HUDEP-2 (cell line): ENCODE results near the gene RPGRIP1L.
"Not testable (repeated sequence)": the region's sequence is repeated elsewhere in the genome, so short reads cannot be mapped to it uniquely, and the experiment has no call there.

Source experiments
- DNase-seq, 76 experiments: peaks; one replicate each; lab custom pipeline; 2025; ENCODE audit not compliant: unreplicated experiment in 76 of 76; lab: John Stamatoyannopoulos, UW

Gene RPGRIP1L

GRCh38 chr16:53713403-53714204 is 9.9 kb upstream of the RPGRIP1L start:
- DNase-seq = no peak

- no peak for DNase-seq
These were observed 8.4 kb upstream of the RPGRIP1L start for GRCh38 chr16:53712065-53712464.

- no peak for DNase-seq
These were observed 7.7 kb upstream of the RPGRIP1L start for GRCh38 chr16:53711390-53711789.

- no peak for DNase-seq
These were observed 4.8 kb upstream of the RPGRIP1L start for GRCh38 chr16:53708490-53708889.

- DNase-seq = no peak
These were observed 4.0 kb upstream of the RPGRIP1L start for GRCh38 chr16:53707671-53708070.

- no peak for DNase-seq
These were observed 770 bp upstream of the RPGRIP1L start for GRCh38 chr16:53704445-53704813.

GRCh38 chr16:53698271-53698670 is 5.4 kb downstream of the RPGRIP1L start:
- not testable (repeated sequence) for DNase-seq

GRCh38 chr16:53695070-53695469 is 8.6 kb downstream of the RPGRIP1L start:
- DNase-seq = no peak

GRCh38 chr16:53693320-53693719 is 10.3 kb downstream of the RPGRIP1L start:
- no peak for DNase-seq

- peak in 1 of 76 experiments; percentile 7 for DNase-seq
These were observed 11.5 kb downstream of the RPGRIP1L start for GRCh38 chr16:53692146-53692545.

GRCh38 chr16:53690771-53691170 is 12.9 kb downstream of the RPGRIP1L start:
- no peak for DNase-seq

- no peak for DNase-seq
These were observed 14.0 kb downstream of the RPGRIP1L start for GRCh38 chr16:53689636-53690035.

- no peak for DNase-seq
These were observed 16.9 kb downstream of the RPGRIP1L start for GRCh38 chr16:53686710-53687109.

GRCh38 chr16:53685334-53685733 is 18.3 kb downstream of the RPGRIP1L start:
- not testable (repeated sequence) for DNase-seq

GRCh38 chr16:53681354-53681753 is 22.3 kb downstream of the RPGRIP1L start:
- DNase-seq = no peak

GRCh38 chr16:53680756-53681155 is 22.9 kb downstream of the RPGRIP1L start:
- DNase-seq = no peak

- DNase-seq = no peak
These were observed 24.8 kb downstream of the RPGRIP1L start for GRCh38 chr16:53678756-53679343.

- DNase-seq = no peak
These were observed 25.5 kb downstream of the RPGRIP1L start for GRCh38 chr16:53678155-53678554.

GRCh38 chr16:53673189-53673588 is 30.5 kb downstream of the RPGRIP1L start:
- DNase-seq = no peak

GRCh38 chr16:53672461-53672860 is 31.2 kb downstream of the RPGRIP1L start:
- no peak for DNase-seq

GRCh38 chr16:53668869-53669268 is 34.8 kb downstream of the RPGRIP1L start:
- DNase-seq = no peak

GRCh38 chr16:53666786-53667415 is 36.8 kb downstream of the RPGRIP1L start:
- no peak for DNase-seq
